ENCODE results near the gene CLCN2. TPM values are rescaled to one million over a fixed set of nuclear protein-coding genes. Genes with fewer than 3 reads are reported as not detected.

CLCN2 gene
- polyA plus RNA-seq, 1 experiment = 2.6 TPM

GRCh38 chr3:184335661-184336546 is 25.5 kb downstream of the CLCN2 start:
- no peak for TF ChIP-seq CTCF (IDR thresholded peaks at IDR 0.05; ENCODE audit: insufficient read depth, low read depth, low read length)
- Histone ChIP-seq H3K27me3 (ENCODE audit: control insufficient read depth, insufficient read depth, low read length) (no peaks in the 10 kb centered on the region), H3K4me3 (ENCODE audit: low read depth, low read length) (peak overlapping the region; percentile 71), H3K36me3 (ENCODE audit: control insufficient read depth, insufficient read depth, low read length) (peaks cover 27% of the 10 kb centered on the region)
- ChIA-PET POLR2A (no interaction called here), CTCF (interaction anchor here (1.4 to 1.5 kb wide), 2 partner anchors 8 to 36 kb away, joined by 4 to 8 read pairs; no protein-coding TSS in a partner anchor)
- no peak for DNase-seq (ENCODE audit: low read depth)

GRCh38 chr3:184335291-184335660 is 26.1 kb downstream of the CLCN2 start:
- H3K36me3 ChIP-seq (ENCODE audit: control insufficient read depth, insufficient read depth, low read length) = peaks cover 27% of the 10 kb centered on the region
- no peaks in the 10 kb centered on the region for H3K27me3 ChIP-seq (ENCODE audit: control insufficient read depth, insufficient read depth, low read length)
- TF ChIP-seq CTCF (IDR thresholded peaks at IDR 0.05; ENCODE audit: insufficient read depth, low read depth, low read length) = no peak
- POLR2A ChIA-PET = no interaction called here
- no peak for DNase-seq (ENCODE audit: low read depth)
- CTCF ChIA-PET = no interaction called here
- H3K4me3 ChIP-seq (ENCODE audit: low read depth, low read length) = peak overlapping the region; percentile 71; the same call in 1 of the 2 replicates

- Histone ChIP-seq H3K27me3 (ENCODE audit: control insufficient read depth, insufficient read depth, low read length) (no peaks in the 10 kb centered on the region), H3K4me3 (ENCODE audit: low read depth, low read length) (no peak overlapping the region), H3K36me3 (ENCODE audit: control insufficient read depth, insufficient read depth, low read length) (peaks cover 28% of the 10 kb centered on the region)
- ChIA-PET CTCF (no interaction called here), POLR2A (no interaction called here)
- no peak for TF ChIP-seq CTCF (IDR thresholded peaks at IDR 0.05; ENCODE audit: insufficient read depth, low read depth, low read length)
- DNase-seq (ENCODE audit: low read depth) = no peak
Observed at GRCh38 chr3:184334470-184335158, 26.8 kb downstream of the CLCN2 start.

- no peak for DNase-seq (ENCODE audit: low read depth)
- POLR2A ChIA-PET = no interaction called here
Observed at GRCh38 chr3:184333700-184334099, 27.7 kb downstream of the CLCN2 start.

More at GRCh38 chr3:184333700-184334099, 27.7 kb downstream of the CLCN2 start:
- Histone ChIP-seq H3K27me3 (ENCODE audit: control insufficient read depth, insufficient read depth, low read length) (no peaks in the 10 kb centered on the region), H3K36me3 (ENCODE audit: control insufficient read depth, insufficient read depth, low read length) (peaks cover 32% of the 10 kb centered on the region), H3K4me3 (ENCODE audit: low read depth, low read length) (no peak overlapping the region)
- TF ChIP-seq CTCF (IDR thresholded peaks at IDR 0.05; ENCODE audit: insufficient read depth, low read depth, low read length) = no peak
- CTCF ChIA-PET = interaction anchor here (0.7 kb wide), 1 partner anchor 14 kb away, joined by 3 read pairs; no protein-coding TSS in a partner anchor
